HFF-Myc (cell line): ENCODE measurements around the gene EARS2.
A peak's percentile ranks its signal among the peaks of the same experiment; 100 is the strongest.
"Not testable (repeated sequence)": the region's sequence is repeated elsewhere in the genome, so short reads cannot be mapped to it uniquely, and the experiment has no call there.

ENCODE experiments used
- DNase-seq: peaks from one replicate; pipeline ENCODE4 v3.0.0-alpha.2; 2011; ENCODE audit warnings: low read depth; ENCODE audit errors: extremely low read depth
- H3K4me3 ChIP-seq: replicated peaks from 2 replicates; pipeline ENCODE4 v1.5.1; 2011; ENCODE audit warnings: low read depth, mild to moderate bottlenecking, control low read depth, low read length
- CTCF ChIP-seq: IDR thresholded peaks from 2 replicates; pipeline ENCODE4 v1.5.1; 2012; ENCODE audit warnings: mild to moderate bottlenecking, low read depth, low read length, control low read depth; ENCODE audit errors: missing control alignments

Gene EARS2

GRCh38 chr16:23512168-23512695, 44.9 kb downstream of the EARS2 start:
- no peak for TF ChIP-seq CTCF
- DNase-seq, result no peak
- H3K4me3 ChIP-seq, result no peak overlapping the region

- no peak for TF ChIP-seq CTCF
- DNase-seq, result no peak
- H3K4me3 ChIP-seq, result no peak overlapping the region
These were observed 45.4 kb downstream of the EARS2 start for GRCh38 chr16:23511731-23512130.

- DNase-seq, result not testable (repeated sequence)
- peak overlapping the region; percentile 73 for H3K4me3 ChIP-seq
These were observed 46.3 kb downstream of the EARS2 start for GRCh38 chr16:23510915-23511270.

- peak; percentile 24 for DNase-seq
- no peak for TF ChIP-seq CTCF
- peak within 1 kb of the TSS; percentile 73 for H3K4me3 ChIP-seq
These were observed 46.8 kb downstream of the EARS2 start, which contains the start of gene GGA2 for GRCh38 chr16:23510164-23510914. GGA2 (minus strand) TSS chr16:23510494; CDS start chr16:23510411, 83 bp downstream.

- H3K4me3 ChIP-seq, result peak overlapping the region; percentile 73
- no peak for DNase-seq
- no peak for TF ChIP-seq CTCF
These were observed 47.4 kb downstream of the EARS2 start for GRCh38 chr16:23509782-23510163.

GRCh38 chr16:23509441-23509754, 47.8 kb downstream of the EARS2 start:
- H3K4me3 ChIP-seq, result peak overlapping the region; percentile 73
- no peak for DNase-seq
- no peak for TF ChIP-seq CTCF

- TF ChIP-seq CTCF, result no peak
- peak overlapping the region; percentile 73 for H3K4me3 ChIP-seq
- DNase-seq, result no peak
These were observed 48.3 kb downstream of the EARS2 start for GRCh38 chr16:23508589-23509440.
